Subcutaneous abdominal adipose tissue (tissue), 5 donors: ENCODE measurements around the gene AATK.
A peak's percentile ranks its signal among the peaks of the same experiment; 100 is the strongest.
"Not testable (repeated sequence)": the region's sequence is repeated elsewhere in the genome, so short reads cannot be mapped to it uniquely, and the experiment has no call there.

Experiments
- H3K27ac ChIP-seq: one replicate; pipeline ENCODE4 v1.7.0; 2013; ENCODE audit warnings: low read depth, mild to moderate bottlenecking, inconsistent platforms, low read length, moderate library complexity
- H3K27me3 ChIP-seq, 5 donors: one replicate each; pipeline ENCODE4 v1.7.0; 2013; ENCODE audit warnings: low read length in 5 of 5, inconsistent platforms in 1 of 5; ENCODE audit not compliant: control insufficient read depth in 5 of 5, insufficient read depth in 4 of 5
- H3K36me3 ChIP-seq, 5 donors: one replicate each; pipeline ENCODE4 v1.7.0; 2013; ENCODE audit warnings: low read length in 5 of 5; ENCODE audit not compliant: control insufficient read depth in 5 of 5, insufficient read depth in 5 of 5
- H3K4me1 ChIP-seq, 5 donors: one replicate each; pipeline ENCODE4 v1.7.0; 2013; ENCODE audit warnings: low read length in 5 of 5, mild to moderate bottlenecking in 3 of 5, moderate library complexity in 1 of 5; ENCODE audit not compliant: control insufficient read depth in 5 of 5, insufficient read depth in 5 of 5
- H3K4me3 ChIP-seq, 5 donors: one replicate each; pipeline ENCODE4 v1.7.0; 2013; ENCODE audit warnings: low read length in 5 of 5, low read depth in 1 of 5
- H3K9ac ChIP-seq, 5 donors: one replicate each; pipeline ENCODE4 v1.7.0; 2013; ENCODE audit warnings: low read length in 5 of 5, mild to moderate bottlenecking in 4 of 5, moderate library complexity in 3 of 5
- H3K9me3 ChIP-seq, 5 donors: one replicate each; pipeline ENCODE4 v1.7.0; 2013; ENCODE audit warnings: low read length in 5 of 5; ENCODE audit not compliant: control insufficient read depth in 5 of 5
- donor health status: healthy.
- donor health status: healthy.
- donor health status: healthy.
- donor health status: healthy.
- donor health status: healthy.

Gene AATK

DNA sequence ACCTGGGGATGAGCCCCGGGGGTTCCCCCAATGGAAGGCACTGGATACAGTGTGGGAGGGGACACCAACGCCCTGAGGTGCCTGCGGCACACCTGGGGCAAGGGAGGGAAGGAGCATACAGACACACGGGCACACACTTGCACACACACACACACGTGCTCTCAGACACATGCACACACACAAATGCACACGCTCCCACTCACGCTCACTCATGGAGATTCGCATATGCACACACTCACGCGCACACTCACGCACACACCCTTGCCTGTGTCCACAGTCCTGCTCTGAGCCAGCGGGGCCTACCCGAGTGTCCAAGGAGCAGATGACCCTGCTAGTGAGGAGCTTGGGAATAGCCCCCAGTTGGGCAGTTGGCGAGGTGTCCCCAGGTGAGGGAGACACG, 17.4 kb downstream of the AATK start:
- H3K9ac ChIP-seq, result no peak overlapping the region
- H3K9me3 ChIP-seq, result no peaks in the 10 kb centered on the region
- no peak overlapping the region for H3K4me3 ChIP-seq
- H3K4me1 ChIP-seq, result peaks cover 0 to 16% (median 6%) of the 10 kb centered on the region in 5 donors
- no peaks in the 10 kb centered on the region for H3K36me3 ChIP-seq
- no peak overlapping the region for H3K27ac ChIP-seq
- peaks cover 6 to 23% (median 15%) of the 10 kb centered on the region in 5 donors for H3K27me3 ChIP-seq

DNA sequence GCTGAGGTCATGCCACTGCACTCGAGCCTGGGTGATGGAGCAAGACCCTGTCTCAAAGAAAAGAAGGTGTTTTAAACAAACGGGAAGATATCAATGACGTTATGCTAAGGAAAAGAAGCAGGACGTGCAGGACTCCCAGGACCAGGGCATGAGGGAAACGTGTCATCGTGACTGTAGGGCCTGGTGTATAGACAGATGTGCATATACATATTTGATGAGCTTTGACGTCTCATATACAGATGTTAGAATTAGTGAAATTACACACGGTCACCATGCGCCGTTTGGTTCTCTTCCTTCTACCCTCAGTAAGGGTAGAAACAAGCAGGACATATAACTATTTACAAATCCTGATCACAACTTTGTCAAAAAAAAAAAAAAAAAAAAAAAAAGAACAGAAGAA, 18.3 kb downstream of the AATK start:
- H3K27me3 ChIP-seq, result peaks cover 6 to 23% (median 17%) of the 10 kb centered on the region in 5 donors
- no peak overlapping the region for H3K27ac ChIP-seq

DNA sequence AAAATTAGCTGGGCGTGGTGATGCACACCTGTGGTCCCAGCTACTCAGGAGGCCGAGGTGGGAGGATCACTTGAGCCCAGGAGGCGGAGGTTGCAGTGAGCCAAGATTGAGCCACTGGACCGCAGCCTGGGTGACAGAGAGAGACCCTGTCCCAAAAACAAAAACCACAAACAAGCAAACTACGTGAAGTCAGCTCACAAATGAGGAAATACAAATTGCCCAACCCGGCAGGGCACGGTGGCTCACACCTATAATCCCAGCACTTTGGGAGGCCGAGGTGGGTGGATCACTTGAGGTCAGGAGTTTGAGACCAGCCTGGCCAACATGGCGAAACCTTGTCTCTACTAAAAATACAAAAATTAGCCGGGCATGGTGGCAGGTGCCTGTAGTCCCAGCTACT, 19.8 kb downstream of the AATK start:
- not testable (repeated sequence) for H3K9me3 ChIP-seq, H3K4me3 ChIP-seq, H3K27ac ChIP-seq, H3K36me3 ChIP-seq, H3K9ac ChIP-seq
- Histone ChIP-seq H3K27me3 (peaks cover 6 to 23% (median 17%) of the 10 kb centered on the region in 5 donors), H3K4me1 (peaks cover 1 to 15% (median 13%) of the 10 kb centered on the region in 5 donors)

More for the DNA sequence above, 18.3 kb downstream of the AATK start:
- Histone ChIP-seq H3K9ac (no peak overlapping the region), H3K36me3 (no peaks in the 10 kb centered on the region), H3K4me1 (peaks cover 1 to 16% (median 12%) of the 10 kb centered on the region in 5 donors), H3K4me3 (no peak overlapping the region), H3K9me3 (no peaks in the 10 kb centered on the region)

DNA sequence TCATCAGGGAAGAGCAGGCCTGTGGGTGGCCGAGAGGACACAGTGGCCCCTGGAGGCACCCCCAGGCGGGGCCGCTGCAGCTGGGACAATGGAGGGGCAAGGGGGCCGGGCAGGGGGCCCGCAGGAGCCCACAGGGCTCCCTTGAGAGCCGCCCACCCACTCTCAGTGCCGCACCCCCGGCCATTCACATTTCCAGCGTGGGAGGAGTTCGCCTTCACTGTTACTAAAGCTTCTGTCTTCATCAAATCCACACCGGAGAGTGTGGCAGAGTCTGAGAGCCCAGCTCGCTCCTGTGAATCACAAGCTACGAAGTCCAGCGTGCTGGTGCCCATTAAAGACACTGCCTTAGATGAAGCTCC, 21.6 kb downstream of the AATK start:
- no peak overlapping the region for H3K27ac ChIP-seq
- no peak overlapping the region for H3K9ac ChIP-seq
- H3K4me3 ChIP-seq, result no peak overlapping the region
- peaks cover 1 to 9% (median 5%) of the 10 kb centered on the region in 5 donors for H3K4me1 ChIP-seq
- H3K9me3 ChIP-seq, result no peaks in the 10 kb centered on the region
- H3K27me3 ChIP-seq, result peaks cover 2 to 19% (median 9%) of the 10 kb centered on the region in 5 donors
- no peaks in the 10 kb centered on the region for H3K36me3 ChIP-seq

DNA sequence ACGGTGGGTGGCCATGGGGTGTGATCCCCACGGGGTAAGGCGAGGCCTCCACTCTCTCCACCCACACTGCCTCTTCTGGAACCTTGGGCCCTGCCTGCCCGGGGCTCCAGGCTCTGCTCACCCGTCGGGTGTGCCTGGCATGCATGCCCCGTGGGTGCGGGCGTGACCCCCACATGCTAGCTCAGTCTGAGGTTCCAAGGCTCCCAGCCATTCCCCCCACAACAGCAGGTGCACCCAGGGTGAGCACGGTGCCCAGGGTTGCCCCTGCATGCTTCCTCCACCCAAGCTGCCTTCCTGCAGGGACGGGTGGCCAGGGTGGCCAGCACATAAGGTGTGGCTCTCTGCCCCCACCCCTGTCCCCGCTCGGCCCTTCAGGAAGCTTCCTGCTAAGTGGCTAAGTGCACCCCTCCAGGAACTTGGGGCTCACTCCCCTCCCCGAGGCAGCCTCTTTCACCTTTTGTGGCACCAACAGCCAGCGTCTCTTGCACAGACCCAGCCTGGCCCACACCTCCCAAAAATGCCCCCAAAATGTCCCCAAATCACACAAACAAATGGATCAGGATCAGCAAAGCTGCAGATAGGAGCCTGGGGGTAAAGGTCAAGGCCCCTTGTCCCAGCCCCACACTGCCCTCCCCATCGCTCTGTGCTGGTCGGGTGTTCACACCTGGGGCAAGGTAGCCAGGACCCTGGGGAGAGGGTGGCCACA, 22.2 kb downstream of the AATK start:
- Histone ChIP-seq H3K27ac (no peak overlapping the region), H3K27me3 (peaks cover 2 to 15% (median 7%) of the 10 kb centered on the region in 5 donors), H3K36me3 (no peaks in the 10 kb centered on the region), H3K4me1 (peaks cover 1 to 9% (median 5%) of the 10 kb centered on the region in 5 donors), H3K9me3 (no peaks in the 10 kb centered on the region), H3K9ac (no peak overlapping the region), H3K4me3 (no peak overlapping the region)

DNA sequence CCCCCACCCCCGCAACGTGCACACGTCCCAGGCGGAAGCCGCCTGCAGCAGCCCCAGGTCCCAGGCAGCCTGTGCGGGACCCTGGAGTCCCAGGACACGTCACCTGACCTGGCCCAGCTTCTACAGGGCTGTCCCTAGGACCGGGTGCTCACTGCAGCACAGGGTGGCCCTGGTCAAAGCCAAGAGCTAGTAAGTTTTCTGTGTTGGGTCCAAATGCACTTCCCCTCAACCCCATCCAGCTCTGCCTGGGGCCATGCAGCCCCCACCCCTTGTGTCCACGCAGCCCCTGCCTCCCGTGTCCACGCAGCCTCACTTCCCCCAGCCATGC, 22.9 kb downstream of the AATK start:
- H3K27ac ChIP-seq, result no peak overlapping the region
- H3K9ac ChIP-seq, result no peak overlapping the region
- H3K4me1 ChIP-seq, result peaks cover 1 to 9% (median 5%) of the 10 kb centered on the region in 5 donors
- H3K9me3 ChIP-seq, result peaks cover 0 to under 1% (median 0%) of the 10 kb centered on the region in 5 donors
- H3K36me3 ChIP-seq, result no peaks in the 10 kb centered on the region
- peak overlapping the region in 2 of 5 donors; percentile 5 to 6 for H3K4me3 ChIP-seq
- peaks cover 0 to 9% (median 1%) of the 10 kb centered on the region in 5 donors for H3K27me3 ChIP-seq

DNA sequence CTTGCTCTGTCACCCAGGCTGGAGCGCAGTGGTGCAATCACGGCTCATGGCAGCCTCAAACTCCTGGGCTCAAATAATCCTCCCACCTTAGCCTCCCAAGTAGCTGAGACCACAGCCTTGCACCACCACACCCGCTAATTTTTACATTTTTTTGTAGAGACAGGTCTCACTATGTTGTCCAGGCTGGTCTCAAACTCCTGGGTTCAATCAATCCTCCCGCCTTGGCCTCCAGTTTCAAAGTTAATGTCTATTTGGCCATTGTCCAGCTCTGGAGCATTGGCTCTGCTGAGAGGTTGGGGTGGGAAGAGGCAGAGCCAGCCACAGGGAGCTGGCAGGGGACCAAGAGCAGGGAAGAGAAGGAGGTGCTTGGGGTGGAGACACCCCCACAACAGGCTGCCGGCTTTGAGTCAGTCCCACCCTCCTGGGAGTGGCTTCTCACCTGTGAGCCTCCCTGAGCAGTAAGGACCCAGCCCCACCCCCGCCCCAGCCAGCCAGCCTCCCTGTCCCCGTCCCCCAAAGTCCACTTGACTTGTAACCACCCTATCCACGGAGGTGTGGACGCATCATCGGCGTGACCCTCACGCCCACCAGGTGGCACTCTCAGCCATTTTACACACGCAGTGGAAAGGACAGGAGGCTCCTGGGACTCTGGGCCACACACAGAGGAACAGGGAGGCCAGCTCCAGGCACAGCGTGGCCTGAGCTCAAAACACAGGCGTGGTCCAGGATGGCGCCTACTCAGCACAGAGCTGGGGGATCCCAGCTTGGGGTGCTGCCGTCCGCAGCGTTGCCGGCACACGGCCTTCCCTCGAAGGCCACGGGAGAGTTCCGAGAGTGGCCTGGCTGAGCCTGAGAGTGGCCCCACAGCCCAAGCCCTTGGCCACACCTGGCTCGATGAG, 23.5 kb downstream of the AATK start:
- Histone ChIP-seq H3K36me3 (no peaks in the 10 kb centered on the region), H3K9ac (peak overlapping the region in 1 of 5 donors; percentile 19), H3K4me1 (peaks cover 1 to 9% (median 5%) of the 10 kb centered on the region in 5 donors), H3K9me3 (peaks cover 0 to 4% (median 0%) of the 10 kb centered on the region in 5 donors), H3K27me3 (peaks cover 0 to 9% (median 0%) of the 10 kb centered on the region in 5 donors), H3K4me3 (peak overlapping the region in 2 of 5 donors; percentile 5 to 6), H3K27ac (no peak overlapping the region)

DNA sequence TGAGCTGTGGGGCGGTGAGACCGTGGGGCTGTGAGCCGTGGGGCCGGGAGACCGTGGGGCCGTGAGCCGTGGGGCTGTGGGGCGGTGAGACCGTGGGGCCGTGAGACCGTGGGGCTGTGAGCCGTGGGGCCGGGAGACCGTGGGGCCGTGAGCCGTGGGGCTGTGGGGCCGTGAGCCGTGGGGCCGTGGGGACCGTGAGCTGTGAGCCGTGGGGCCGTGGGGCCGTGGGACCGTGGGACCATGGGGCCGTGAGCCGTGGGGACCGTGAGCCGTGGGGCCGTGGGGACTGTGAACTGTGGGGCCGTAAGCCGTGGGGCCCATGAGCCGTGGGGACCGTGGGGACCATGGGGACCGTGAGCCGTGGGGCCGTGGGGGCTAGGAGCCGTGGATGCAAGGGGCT, 25.3 kb downstream of the AATK start:
- H3K27me3 ChIP-seq, result peaks cover 0 to 11% (median 0%) of the 10 kb centered on the region in 5 donors
- no peak overlapping the region for H3K27ac ChIP-seq
- H3K9me3 ChIP-seq, result peaks cover 0 to 4% (median 0%) of the 10 kb centered on the region in 5 donors
- peaks cover 1 to 9% (median 5%) of the 10 kb centered on the region in 5 donors for H3K4me1 ChIP-seq
- H3K9ac ChIP-seq, result no peak overlapping the region
- H3K4me3 ChIP-seq, result no peak overlapping the region
- no peaks in the 10 kb centered on the region for H3K36me3 ChIP-seq

DNA sequence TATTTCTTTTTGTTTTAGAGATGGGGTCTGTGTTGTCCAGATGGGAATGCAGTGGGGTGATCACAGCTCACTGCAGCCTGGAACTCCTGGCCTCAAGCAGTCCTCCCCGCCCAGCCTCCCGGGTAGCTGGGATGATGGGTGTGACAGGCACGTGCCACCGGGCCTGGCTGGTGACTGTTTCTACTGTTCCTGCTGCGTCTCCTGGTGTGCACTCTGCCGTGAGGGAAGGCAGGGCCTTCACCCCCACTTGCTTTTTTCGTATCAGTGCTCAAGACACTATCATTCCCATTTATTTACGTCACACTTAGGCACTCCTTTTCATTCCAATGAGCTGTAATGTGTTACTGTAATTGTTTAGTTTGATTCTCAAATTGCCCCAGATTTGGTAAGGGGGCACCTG, 26.0 kb downstream of the AATK start:
- H3K36me3 ChIP-seq, result no peaks in the 10 kb centered on the region

DNA sequence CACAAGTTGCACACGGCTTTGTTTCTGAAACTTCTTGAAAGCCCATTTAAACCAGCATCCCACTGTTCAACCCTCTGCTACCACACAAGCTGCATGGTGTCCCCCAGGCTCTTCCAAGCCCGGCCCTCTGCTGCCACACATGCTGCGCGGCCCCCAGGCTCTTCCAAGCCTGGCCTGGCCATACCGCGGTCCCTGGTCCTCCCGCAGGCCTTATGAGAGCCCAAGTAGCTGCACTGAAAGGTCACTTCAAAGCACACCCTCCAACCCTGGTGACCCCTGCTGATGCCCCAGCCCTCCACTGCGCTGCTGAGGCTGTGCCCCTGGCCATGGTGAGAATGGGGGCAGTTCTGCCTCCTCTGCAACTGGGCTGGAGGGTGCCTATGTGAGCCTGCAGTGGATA, 26.6 kb downstream of the AATK start:
- Histone ChIP-seq H3K4me3 (no peak overlapping the region), H3K9me3 (peaks cover 0 to 4% (median 0%) of the 10 kb centered on the region in 5 donors), H3K27me3 (peaks cover 0 to 12% (median 3%) of the 10 kb centered on the region in 5 donors), H3K9ac (no peak overlapping the region), H3K36me3 (no peaks in the 10 kb centered on the region), H3K4me1 (peaks cover 1 to 9% (median 5%) of the 10 kb centered on the region in 5 donors), H3K27ac (no peak overlapping the region)

More for the DNA sequence above, 26.0 kb downstream of the AATK start:
- Histone ChIP-seq H3K27me3 (peaks cover 0 to 12% (median 3%) of the 10 kb centered on the region in 5 donors), H3K27ac (no peak overlapping the region), H3K4me1 (peaks cover 1 to 9% (median 5%) of the 10 kb centered on the region in 5 donors), H3K9ac (no peak overlapping the region), H3K4me3 (no peak overlapping the region), H3K9me3 (peaks cover 0 to 4% (median 0%) of the 10 kb centered on the region in 5 donors)
